NB4 (cell line): ENCODE data around the gene METAP2.

Source experiments
- CTCF ChIP-seq: IDR thresholded peaks from one replicate; pipeline ENCODE4 v1.5.1; 2012; ENCODE audit warnings: low read depth, low read length
- MAX ChIP-seq: IDR thresholded peaks from 2 replicates; pipeline ENCODE4 v1.6.1; 2011; ENCODE audit warnings: low read depth, low read length
- MYC ChIP-seq: IDR thresholded peaks from 2 replicates; pipeline ENCODE4 v1.6.1; 2011; ENCODE audit warnings: low read depth, low read length
- POLR2A ChIP-seq: IDR thresholded peaks from 2 replicates; pipeline ENCODE4 v1.6.1; 2011; ENCODE audit warnings: mild to moderate bottlenecking; ENCODE audit not compliant: insufficient read length; ENCODE audit errors: extremely low read depth

- TF ChIP-seq POLR2A (no peak), CTCF (no peak), MAX (no peak), MYC (no peak)
These were observed 77.4 kb downstream of the METAP2 start, which contains the start of gene USP44 for GRCh38 chr12:95551305-95551704.
